Heart left ventricle (tissue), 16 donors: ENCODE data around the gene PARP8. TPM values are rescaled to one million over a fixed set of nuclear protein-coding genes. Genes with fewer than 3 reads are reported as not detected.
A peak's percentile ranks its signal among the peaks of the same experiment; 100 is the strongest.
"Not testable (repeated sequence)": the region's sequence is repeated elsewhere in the genome, so short reads cannot be mapped to it uniquely, and the experiment has no call there.

Experiments
- ATAC-seq, 4 donors: fragments of 200-7000 bp; cut with Tn5 transposase; one replicate each; pipeline ENCODE4 v1.9.1; 2020 to 2022; ENCODE audit warnings: moderate library complexity in 4 of 4, mild to moderate bottlenecking in 3 of 4, moderate number of reproducible peaks in 1 of 4
- DNase-seq, 5 donors: peaks; one replicate each; pipeline ENCODE4 v3.0.0-alpha.2; 2020
- H3K27ac ChIP-seq, 12 donors: fragments of 200-600 bp; sonication (generic) in 4 of 12; one replicate each; pipeline versions ENCODE4 v1.5.0 to v1.8.0; 2016 to 2022; ENCODE audit warnings: mild to moderate bottlenecking in 2 of 12
- H3K27me3 ChIP-seq, 9 donors: fragments of 200-600 bp; sonication (generic) in 2 of 9; one replicate each; pipeline versions ENCODE4 v1.5.1 to v1.8.0; 2016 to 2022; ENCODE audit warnings: mild to moderate bottlenecking in 3 of 9
- H3K36me3 ChIP-seq, 9 donors: fragments of 200-600 bp; sonication (generic) in 2 of 9; one replicate each; pipeline versions ENCODE4 v1.5.0 to v1.8.0; 2018 to 2022; ENCODE audit warnings: mild to moderate bottlenecking in 2 of 9
- H3K4me1 ChIP-seq, 12 donors: fragments of 200-600 bp; sonication (generic) in 4 of 12; one replicate each; pipeline versions ENCODE4 v1.5.0 to v1.8.0; 2016 to 2022; ENCODE audit warnings: mild to moderate bottlenecking in 3 of 12
- H3K4me3 ChIP-seq, 12 donors: fragments of 200-600 bp; sonication (generic) in 4 of 12; one replicate each; pipeline versions ENCODE4 v1.5.0 to v1.8.0; 2017 to 2022; ENCODE audit warnings: mild to moderate bottlenecking in 9 of 12, moderate library complexity in 4 of 12
- H3K9me3 ChIP-seq, 12 donors: fragments of 200-600 bp; sonication (generic) in 4 of 12; one replicate each; pipeline versions ENCODE4 v1.5.0 to v1.8.0; 2016 to 2022; ENCODE audit warnings: mild to moderate bottlenecking in 1 of 12
- POLR2A ChIP-seq, 2 donors: fragments of 450-650 bp; IDR thresholded peaks; one replicate each; pipeline ENCODE4 v1.6.1; 2017; ENCODE audit warnings: antibody characterized with exemption in 2 of 2, mild to moderate bottlenecking in 2 of 2, moderate library complexity in 2 of 2
- WGBS, 4 donors: extraction: QIAGEN DNeasy Blood & Tissue Kit in 2 of 4; methylation state at CpG; one replicate each; pipeline versions ENCODE4 v1.1.5 to v1.1.7; 2013 to 2018; 5-methylcytosine and 5-hydroxymethylcytosine counted together
- intact Hi-C, 10 donors: fragments of 100-400 bp; cut with DNase I; formaldehyde crosslinking; loops; one replicate each; pipeline versions ENCODE4 v1.11.1 to v1.14.2; 2022
- polyA plus RNA-seq, 2 donors: library from polyadenylated mRNA; stranded (reverse); fragments of 200-250 nt; gene quantifications; one replicate each; pipeline ENCODE4 v1.2.3, GENCODE V29; 2013
- total RNA-seq, 9 donors: library from RNA; depleted of rRNA in 2 of 9; stranded (reverse); fragments of >200 nt in 2 of 9; fragmentation: NEBNext Ultra II Directional in 3 of 9; extraction: Animal tissue kit (Norgen Biotek cat#: 25700) in 3 of 9; gene quantifications; one replicate each; pipeline versions ENCODE4 v1.1.0 to v1.2.4, GENCODE V29; 2016 to 2023
- TF ChIP-seq, protein P1 (sequence below), 12 donors: fragments of 200-600 bp; sonication (generic) in 4 of 12; IDR thresholded peaks; one replicate each; pipeline versions ENCODE4 v1.5.0 to v1.8.0; 2018 to 2022; ENCODE audit warnings: antibody characterized with exemption in 12 of 12, mild to moderate bottlenecking in 5 of 12
- donor health status: ischemic (EF 13 %, LVEDD 7.1; RV severe dilation, severe dysfunction).
- donor health status: healthy with polysubstance abuse.
- donor health status: DM: no; HTN: yes; CAD: no.
- donor health status: DM: no; HTN: no; CAD: no.
- donor health status: ischemic (EF 25% LVEDD 6.9; RV normal size, moderate dysfunction).
- donor health status: ischemic (EF 25% LVEDD 5.7; RV mildly dilated, moderate dysfunction).
- donor health status: healthy.
- donor health status: DM: yes; HTN: yes; CAD: no.
- donor health status: ischemic (EF 35%, LVEDD 5.7; RV mildly dilated, moderate dysfunction).
- donor health status: nonischemic (EF 11% LVEDD 7.7; RV severe dilation, severe dysfunction).
- donor health status: DM: yes; HTN: yes; CAD: no.
- donor health status: PGD.
- donor health status: ischemic (EF 29% LVEDD 5.4; RV normal size, mild dysfunction).
- donor health status: nonischemic (EF 23%, LVEDD 6.1; RV moderate dilation, normal function).

The PARP8 gene
- total and polyA plus RNA-seq, 11 donors = 1.6 to 22.5 (median 6.0) TPM

DNA sequence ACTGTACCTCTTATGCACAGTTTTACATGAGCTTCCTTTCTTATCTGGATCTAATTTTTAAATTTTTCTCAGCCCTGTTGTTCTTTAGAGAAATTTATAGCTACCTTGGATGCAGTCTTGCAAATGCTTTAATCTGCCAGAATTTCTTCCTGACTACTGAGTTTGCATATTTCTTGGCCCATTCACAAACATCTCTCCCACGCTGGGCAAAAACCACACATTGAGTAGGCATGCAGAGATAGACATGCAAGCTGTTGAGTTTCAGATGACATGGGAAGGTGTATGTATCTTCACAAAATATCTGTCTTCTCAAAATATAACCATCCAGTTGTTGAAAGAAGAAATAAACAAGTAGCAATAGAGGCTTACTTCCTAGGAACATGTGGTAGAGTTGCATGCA, 101.2 kb downstream of the PARP8 start:
- H3K9me3 ChIP-seq = no peaks in the 10 kb centered on the region
- peaks cover 0 to 26% (median 0%) of the 10 kb centered on the region in 9 donors for H3K36me3 ChIP-seq
- peaks cover 0 to 3% (median 0%) of the 10 kb centered on the region in 12 donors for H3K4me1 ChIP-seq
- no peak overlapping the region for H3K4me3 ChIP-seq
- intact Hi-C loops = no loop called here
- H3K27me3 ChIP-seq = no peaks in the 10 kb centered on the region
- DNase-seq = no peak
- no peak overlapping the region for H3K27ac ChIP-seq
- TF ChIP-seq, protein P1, sequence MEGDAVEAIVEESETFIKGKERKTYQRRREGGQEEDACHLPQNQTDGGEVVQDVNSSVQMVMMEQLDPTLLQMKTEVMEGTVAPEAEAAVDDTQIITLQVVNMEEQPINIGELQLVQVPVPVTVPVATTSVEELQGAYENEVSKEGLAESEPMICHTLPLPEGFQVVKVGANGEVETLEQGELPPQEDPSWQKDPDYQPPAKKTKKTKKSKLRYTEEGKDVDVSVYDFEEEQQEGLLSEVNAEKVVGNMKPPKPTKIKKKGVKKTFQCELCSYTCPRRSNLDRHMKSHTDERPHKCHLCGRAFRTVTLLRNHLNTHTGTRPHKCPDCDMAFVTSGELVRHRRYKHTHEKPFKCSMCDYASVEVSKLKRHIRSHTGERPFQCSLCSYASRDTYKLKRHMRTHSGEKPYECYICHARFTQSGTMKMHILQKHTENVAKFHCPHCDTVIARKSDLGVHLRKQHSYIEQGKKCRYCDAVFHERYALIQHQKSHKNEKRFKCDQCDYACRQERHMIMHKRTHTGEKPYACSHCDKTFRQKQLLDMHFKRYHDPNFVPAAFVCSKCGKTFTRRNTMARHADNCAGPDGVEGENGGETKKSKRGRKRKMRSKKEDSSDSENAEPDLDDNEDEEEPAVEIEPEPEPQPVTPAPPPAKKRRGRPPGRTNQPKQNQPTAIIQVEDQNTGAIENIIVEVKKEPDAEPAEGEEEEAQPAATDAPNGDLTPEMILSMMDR (IDR thresholded peaks at IDR 0.05) = no peak
- TF ChIP-seq POLR2A (IDR thresholded peaks at IDR 0.05) = no peak
- no peak for ATAC-seq
- WGBS, 4 donors = 76 to 88% (median 81%) methylated on average over 1 of the region's 1 CpG

DNA sequence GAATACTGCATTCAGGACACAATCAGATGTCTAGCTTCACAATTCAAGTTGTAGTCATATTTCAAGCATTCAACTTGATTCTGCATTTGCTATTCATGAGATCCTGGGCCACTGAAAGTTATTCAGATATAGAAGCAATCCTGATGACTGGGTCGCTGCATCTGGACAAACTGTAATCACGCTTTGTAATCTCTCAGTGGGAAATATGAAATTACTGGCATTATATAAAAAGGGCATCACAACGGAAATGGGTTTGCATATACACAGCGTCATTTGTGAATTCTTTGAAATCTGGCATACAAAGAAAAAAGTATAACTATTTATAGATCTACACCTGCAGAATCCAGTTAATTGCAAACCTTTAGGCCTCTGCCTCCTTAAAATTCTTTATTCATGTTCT, 102.2 kb downstream of the PARP8 start:
- peaks cover 0 to 8% (median 0%) of the 10 kb centered on the region in 12 donors for H3K9me3 ChIP-seq
- no peaks in the 10 kb centered on the region for H3K27me3 ChIP-seq
- no peak for TF ChIP-seq POLR2A (IDR thresholded peaks at IDR 0.05)
- TF ChIP-seq, protein P1 (IDR thresholded peaks at IDR 0.05) = no peak
- H3K4me1 ChIP-seq = peaks cover 0 to 3% (median 0%) of the 10 kb centered on the region in 12 donors
- WGBS, 4 donors = 85 to 90% (median 87%) methylated on average over 4 of the region's 4 CpGs
- no peak for ATAC-seq
- no peak for DNase-seq
- peaks cover 0 to 15% (median 0%) of the 10 kb centered on the region in 9 donors for H3K36me3 ChIP-seq
- no peak overlapping the region for H3K4me3 ChIP-seq
- intact Hi-C loops = no loop called here
- H3K27ac ChIP-seq = no peak overlapping the region

DNA sequence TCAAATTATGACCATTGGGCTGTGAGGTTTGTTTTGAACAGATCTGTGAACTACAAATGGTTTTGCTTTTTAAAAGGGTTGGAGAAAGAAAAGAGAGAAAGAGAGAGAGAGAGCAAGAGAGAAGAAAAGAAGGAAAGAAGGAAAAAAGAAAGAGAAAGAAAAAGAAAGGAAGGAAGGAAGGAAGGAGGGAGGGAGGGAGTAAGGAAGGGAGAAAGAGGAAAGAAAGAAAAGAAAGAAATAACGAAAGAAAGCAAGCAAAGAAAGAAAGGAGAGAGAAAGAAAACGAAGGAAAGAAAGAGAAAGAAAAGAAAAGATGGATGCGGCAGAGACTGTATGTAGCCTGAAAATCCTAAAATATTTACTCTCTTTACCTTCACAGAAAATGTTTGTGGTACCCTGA, 104.0 kb downstream of the PARP8 start:
- intact Hi-C loops = no loop called here

DNA sequence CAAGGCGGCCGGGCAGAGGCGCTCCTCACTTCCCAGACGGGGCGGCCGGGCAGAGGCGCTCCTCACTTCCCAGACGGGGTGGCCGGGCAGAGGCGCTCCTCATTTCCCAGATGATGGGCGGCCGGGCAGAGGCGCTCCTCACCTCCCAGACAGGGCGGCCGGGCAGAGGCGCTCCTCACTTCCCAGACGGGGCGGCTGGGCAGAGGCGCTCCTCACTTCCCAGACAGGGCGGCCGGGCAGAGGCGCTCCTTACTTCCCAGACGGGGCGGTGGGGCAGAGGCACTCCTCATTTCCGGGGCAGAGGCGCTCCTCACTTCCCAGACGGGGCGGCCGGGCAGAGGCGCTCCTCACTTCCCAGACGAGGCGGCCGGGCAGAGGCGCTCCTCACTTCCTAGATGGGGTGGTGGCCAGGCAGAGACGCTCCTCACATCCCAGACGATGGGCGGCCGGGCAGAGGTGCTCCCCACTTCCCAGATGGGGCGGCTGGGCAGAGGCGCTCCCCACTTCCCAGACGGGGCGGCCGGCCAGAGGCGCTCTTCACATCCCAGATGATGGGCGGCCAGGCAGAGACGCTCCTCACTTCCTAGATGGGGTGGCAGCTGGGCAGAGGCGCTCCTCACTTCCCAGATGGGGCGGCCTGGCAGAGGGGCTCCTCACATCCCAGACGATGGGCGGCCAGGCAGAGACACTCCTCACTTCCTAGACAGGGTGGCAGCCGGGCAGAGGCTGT, 108.2 kb downstream of the PARP8 start:
- intact Hi-C loops, H3K4me1 ChIP-seq, ATAC-seq, H3K4me3 ChIP-seq, H3K27me3 ChIP-seq, H3K27ac ChIP-seq: not testable (repeated sequence)
- H3K9me3 ChIP-seq = peaks cover 0 to 16% (median 3%) of the 10 kb centered on the region in 12 donors
- 95 to 100% (median 97%) methylated on average over 6 to 51 of the region's 51 CpGs for WGBS, 4 donors
- peak in 1 of 5 donors; percentile 34 for DNase-seq
- peaks cover 0 to 11% (median 5%) of the 10 kb centered on the region in 9 donors for H3K36me3 ChIP-seq

More for the DNA sequence above, 104.0 kb downstream of the PARP8 start:
- H3K27ac ChIP-seq = no peak overlapping the region
- no peak for TF ChIP-seq POLR2A (IDR thresholded peaks at IDR 0.05)
- TF ChIP-seq, protein P1 (IDR thresholded peaks at IDR 0.05) = no peak
- DNase-seq (no peak), ATAC-seq (no peak)
- peaks cover 0 to 3% (median 0%) of the 10 kb centered on the region in 12 donors for H3K4me1 ChIP-seq
- 73 to 89% (median 86%) methylated on average over 3 of the region's 3 CpGs for WGBS, 4 donors
- peaks cover 0 to 16% (median 3%) of the 10 kb centered on the region in 12 donors for H3K9me3 ChIP-seq
- H3K27me3 ChIP-seq = no peaks in the 10 kb centered on the region
- H3K36me3 ChIP-seq = peaks cover 0 to 7% (median 0%) of the 10 kb centered on the region in 9 donors
- no peak overlapping the region for H3K4me3 ChIP-seq
